ENCODE data around the gene ARID3C.

The ARID3C gene

DNA sequence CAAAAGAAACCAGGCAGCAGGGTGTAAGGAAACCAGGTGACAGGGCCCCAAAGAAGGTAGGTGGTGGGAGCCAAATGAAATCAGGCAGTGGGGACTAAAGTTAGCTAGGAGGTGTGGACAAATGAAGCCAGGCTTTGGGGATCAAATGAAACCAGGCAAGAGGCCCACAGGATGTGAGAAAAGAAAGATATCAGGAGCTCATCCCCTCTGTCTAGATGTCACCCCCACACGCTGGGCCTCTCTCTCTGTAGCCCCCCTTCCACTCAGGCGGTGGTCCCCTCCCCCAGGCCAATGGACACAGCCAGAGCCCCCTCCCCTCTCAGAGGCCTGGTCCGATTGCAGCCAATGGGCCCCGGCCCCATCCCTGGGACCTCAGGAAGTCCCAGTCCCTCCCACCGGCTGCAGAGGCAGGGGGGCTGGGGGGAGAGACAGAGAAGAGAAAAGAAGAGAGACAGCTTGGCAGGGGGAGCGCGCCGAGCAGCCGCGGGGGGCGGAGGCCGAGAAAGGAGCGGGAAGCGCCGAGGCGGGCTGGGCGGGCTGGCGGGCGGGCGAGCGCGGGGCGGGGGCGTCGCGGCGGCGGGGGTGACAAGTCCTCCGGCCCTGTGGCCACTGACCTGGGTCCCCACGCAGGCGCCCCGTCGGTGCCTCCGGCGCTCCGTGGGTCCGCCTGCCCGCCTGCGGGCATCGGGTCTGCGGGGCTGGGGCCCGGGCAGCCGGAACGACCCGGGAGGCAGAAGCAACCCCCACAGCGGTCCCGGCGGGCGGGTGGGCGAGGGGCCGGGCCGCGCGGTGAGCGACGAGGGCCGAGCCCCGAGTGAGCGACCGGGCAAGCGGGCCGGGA lies 51.2 kb downstream of the ARID3C start:
- DNase-seq (ENCODE audit: low read depth in 2 of 3, low spot score in 1 of 3), result no peak

DNA sequence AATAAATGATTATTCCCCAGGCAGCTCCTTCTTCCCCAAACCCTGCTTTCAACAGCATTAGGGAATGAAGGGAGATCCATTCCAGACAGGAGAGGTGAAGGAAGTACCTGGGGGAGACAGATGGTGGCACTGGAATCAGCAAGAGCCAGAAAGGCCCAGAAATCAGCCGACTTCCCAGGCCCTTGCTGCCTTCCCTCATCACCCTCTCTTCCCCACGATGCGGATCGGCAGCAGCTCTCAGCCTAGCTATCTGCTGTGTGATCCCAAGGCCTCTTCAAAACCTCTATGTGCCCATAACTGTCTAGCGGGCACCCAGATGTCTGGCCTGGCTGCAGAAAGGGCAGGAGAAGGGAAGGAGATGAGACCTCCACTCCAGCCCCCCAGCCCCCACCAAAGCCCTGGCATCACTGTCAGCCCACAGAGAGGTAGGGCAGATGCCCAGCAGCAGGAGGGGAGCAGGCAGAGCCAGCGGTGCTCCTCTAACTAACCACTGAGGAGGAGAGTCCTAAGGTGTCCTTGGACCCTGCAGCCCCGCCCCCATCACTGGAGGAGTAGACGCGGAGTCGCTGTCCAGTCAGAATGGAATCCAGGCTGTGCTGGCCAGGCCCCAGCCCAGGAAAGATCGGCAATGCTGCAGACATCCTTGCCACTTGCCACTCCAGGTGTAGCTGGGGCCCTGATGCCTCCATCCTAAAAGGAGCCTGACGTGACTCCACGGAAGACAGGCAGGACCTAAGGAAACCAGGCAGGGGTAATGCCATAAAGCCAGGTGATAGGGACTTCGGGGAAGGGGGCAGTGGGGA lies 52.1 kb downstream of the ARID3C start:
- DNase-seq (ENCODE audit: low read depth in 2 of 3, low spot score in 1 of 3), result no peak

DNA sequence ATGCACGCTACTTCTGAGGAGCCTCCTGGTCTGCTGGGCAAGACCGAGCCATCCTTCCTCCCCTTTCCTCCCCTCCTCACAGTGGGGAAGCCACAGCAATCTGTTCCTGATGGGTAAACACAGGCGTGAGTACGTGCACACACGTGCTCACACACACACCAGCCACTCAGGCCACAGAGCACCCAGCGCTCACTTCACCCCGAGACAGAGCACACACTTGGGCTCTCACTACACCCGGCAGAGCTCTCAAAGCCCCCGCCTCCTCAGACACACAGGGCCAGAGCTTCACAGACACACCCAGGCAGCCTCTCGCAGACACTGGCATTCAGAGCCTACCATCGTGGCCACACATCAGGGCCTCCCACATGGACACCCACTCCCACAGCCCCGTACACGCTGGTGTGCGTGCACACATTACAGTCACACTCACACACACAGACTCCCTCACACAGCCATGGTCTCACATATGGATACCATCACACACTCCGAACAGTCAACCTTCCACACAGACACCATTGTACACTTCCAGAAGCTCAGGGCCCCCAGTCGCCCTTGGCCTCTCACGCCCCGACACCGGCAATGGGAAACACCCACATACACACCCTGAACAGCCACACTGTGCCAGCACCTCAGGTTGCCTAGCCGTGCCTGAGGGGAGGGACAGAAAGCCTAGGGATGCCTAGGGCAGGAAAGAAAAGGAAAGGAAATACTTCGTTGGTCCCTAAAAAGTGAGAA lies 52.8 kb downstream of the ARID3C start:
- no peak for DNase-seq (ENCODE audit: low read depth in 2 of 3, low spot score in 1 of 3)

DNA sequence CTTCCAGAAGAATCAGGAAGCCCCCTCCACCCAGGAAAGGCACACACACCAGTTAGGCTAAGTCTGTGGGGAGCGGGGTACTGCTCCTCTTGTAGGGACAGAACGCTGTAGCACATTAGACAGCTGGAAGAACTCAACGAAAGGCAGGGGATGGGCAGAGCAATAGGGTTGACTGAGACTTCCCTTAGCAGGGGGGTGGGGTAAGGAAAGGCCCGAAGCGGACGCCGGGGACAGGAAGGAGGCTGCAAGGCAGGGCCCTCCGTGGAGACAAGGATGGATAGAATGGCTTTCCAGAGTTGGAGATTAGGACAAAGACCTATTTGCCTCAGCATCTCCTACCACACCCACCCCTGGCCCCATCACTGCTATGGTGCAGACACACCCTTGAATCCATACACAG lies 53.6 kb downstream of the ARID3C start:
- DNase-seq (ENCODE audit: low read depth in 2 of 3, low spot score in 1 of 3), result no peak

DNA sequence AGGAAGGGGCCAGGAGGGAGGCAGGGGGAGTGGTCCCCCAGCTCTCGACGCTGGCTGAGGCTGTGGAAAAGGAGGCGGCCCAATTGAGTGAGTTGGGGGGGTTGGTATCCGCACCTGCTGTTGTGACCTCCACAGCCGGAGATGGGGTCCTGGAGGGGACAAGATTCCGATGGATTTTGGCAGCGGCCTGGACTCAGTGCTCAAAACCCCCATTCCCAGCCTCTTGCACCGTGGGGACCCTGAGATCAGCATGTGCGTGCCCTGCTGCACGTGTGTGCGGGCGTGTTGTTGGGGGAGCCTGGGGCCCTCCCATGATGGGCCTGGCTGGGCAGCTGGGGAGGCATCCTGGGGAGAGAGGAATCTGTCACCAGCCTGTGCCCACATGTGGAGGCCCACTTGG lies 54.3 kb downstream of the ARID3C start:
- DNase-seq (ENCODE audit: low read depth in 2 of 3, low spot score in 1 of 3), result no peak

DNA sequence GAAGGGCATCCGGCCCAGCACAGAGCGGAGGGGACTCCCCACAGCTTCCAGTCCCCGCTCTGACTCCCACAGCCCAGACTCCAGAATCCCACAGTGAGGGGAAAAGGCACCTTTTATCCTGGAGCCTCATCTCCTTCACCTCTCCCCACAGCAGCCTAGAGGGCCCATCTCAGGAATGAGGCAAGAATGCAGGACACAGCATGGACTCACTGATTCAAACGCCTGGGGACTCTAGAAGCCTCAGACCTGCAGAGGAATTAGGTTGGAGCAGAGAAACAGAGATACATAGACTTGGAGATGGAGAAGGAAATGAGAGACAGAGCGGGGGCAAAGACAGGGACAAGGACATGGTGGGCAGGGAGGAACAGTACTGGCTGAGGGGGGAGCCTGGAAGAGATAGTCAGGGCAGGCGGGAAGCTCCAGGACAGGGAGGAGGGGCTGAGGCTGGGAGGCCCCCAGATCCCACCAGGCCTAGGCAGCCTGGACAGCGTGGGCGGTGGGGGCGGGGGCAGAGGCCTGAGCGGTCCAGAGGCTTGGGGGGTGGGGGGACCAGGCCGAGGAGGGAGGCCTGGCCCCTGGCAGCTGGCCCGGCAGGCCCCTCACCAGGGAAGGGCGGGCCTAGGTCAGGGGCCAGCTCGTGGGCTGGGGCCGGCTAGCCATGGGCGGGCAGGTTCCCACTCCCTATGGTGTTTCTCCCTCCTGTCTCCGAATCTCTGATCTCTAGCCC lies 55.1 kb downstream of the ARID3C start:
- DNase-seq (ENCODE audit: low read depth in 2 of 3, low spot score in 1 of 3), result no peak

DNA sequence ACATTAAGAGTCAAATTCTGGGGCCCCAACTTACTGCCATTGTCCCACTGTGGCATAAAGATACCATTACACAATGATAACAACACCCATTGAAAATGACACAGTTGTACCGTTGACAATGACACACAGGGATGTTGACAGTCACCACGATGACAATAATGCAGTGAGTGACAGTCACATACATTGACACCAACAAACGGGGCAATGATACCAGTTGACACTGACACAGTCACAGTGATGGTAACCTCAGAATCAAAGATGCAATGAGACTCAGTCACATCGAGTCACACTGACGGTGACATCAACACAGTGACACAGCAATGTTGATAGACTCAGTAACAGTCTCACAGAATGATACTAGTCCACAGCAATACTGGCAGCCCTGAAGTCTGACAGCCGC lies 56.2 kb downstream of the ARID3C start:
- no peak for DNase-seq (ENCODE audit: low read depth in 2 of 3, low spot score in 1 of 3)

DNA sequence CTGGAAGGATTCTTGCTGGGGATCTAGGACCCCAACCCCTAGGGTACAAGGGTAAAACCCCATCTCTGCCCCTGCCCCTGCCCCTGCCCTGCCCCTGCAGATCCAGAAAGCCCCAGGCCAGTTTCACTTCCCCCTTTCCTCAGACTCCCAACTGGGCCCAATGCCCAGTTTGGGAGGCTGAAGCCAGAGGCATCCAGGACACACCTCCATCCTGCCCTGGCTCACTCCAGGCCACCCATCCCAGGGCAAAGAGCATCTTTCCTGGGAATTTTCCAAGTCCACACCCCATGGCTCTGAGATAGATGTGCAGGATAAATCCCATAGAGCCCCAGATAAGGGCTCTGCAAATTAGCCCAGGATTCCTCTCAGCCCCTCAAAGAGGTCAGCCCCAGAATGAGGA lies 56.8 kb downstream of the ARID3C start:
- no peak for DNase-seq (ENCODE audit: low read depth in 2 of 3, low spot score in 1 of 3)

DNA sequence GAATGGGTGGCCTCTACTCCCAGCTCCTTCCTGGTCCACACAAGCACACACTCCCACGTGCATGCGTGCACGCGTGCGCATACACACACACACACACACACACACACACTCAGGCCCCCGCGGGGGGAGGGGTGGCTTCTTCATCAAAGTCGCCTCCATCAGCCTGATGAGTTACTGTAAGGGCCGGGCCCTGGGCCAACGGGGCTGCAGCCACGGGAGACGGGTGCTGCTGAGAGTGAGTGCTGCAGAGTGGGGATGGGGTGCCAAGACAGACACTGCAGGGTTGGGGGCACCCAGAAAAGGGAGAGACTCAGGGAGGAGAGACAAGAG lies 57.4 kb downstream of the ARID3C start:
- DNase-seq (ENCODE audit: low read depth in 2 of 3, low spot score in 1 of 3), result no peak

All from stimulated activated CD4-positive, alpha-beta T cell treated with anti-CD3 and anti-CD28 coated beads, Interleukin-12 subunit alpha, Interleukin-12 subunit beta, amount 100 ng/mL, for 48 hours (primary cell).